ENCODE data around the gene CARD9.

- TF ChIP-seq CTCF (conservative IDR thresholded peaks at IDR 0.05) = no peak
- no peak for TF ChIP-seq ZFX (IDR thresholded peaks at IDR 0.05)
Measured at GRCh38 chr9:136366826-136367225, 6.6 kb downstream of the CARD9 start.
